GM23338 (cell line): ENCODE results near the gene ADGRG7. TPM values are rescaled to one million over a fixed set of nuclear protein-coding genes. Genes with fewer than 3 reads are reported as not detected.

Source experiments
- ATAC-seq: fragments of 200-7000 bp; cut with Tn5 transposase; 3 replicates; pipeline ENCODE4 v1.9.1; 2020
- DNase-seq: peaks from one replicate; pipeline ENCODE4 v3.0.0-alpha.2; 2015; ENCODE audit warnings: low spot score
- H2AFZ ChIP-seq: fragments of 200-600 bp; sonication (generic); 2 replicates; pipeline ENCODE4 v1.8.0; 2016; ENCODE audit warnings: antibody characterized with exemption, mild to moderate bottlenecking, moderate library complexity
- H3F3A ChIP-seq: fragments of 200-600 bp; sonication (generic); replicated peaks from 2 replicates; pipeline ENCODE4 v1.8.0; 2017; ENCODE audit warnings: antibody characterized with exemption, mixed run types, low read depth
- H3K27ac ChIP-seq: fragments of 200-600 bp; sonication (generic); 2 replicates; pipeline ENCODE4 v1.6.1; 2016; ENCODE audit warnings: low read depth
- H3K27me3 ChIP-seq: fragments of 200-600 bp; sonication (generic); 2 replicates; pipeline ENCODE4 v1.8.0; 2016; ENCODE audit warnings: mild to moderate bottlenecking, mixed run types, moderate library complexity; ENCODE audit not compliant: insufficient read depth
- H3K36me3 ChIP-seq: fragments of 200-600 bp; sonication (generic); 2 replicates; pipeline ENCODE4 v1.8.0; 2016; ENCODE audit warnings: mild to moderate bottlenecking; ENCODE audit not compliant: insufficient read depth
- H3K4me1 ChIP-seq: fragments of 200-600 bp; sonication (generic); 2 replicates; pipeline ENCODE4 v1.8.0; 2016; ENCODE audit warnings: mild to moderate bottlenecking, moderate library complexity; ENCODE audit not compliant: insufficient read depth
- H3K4me2 ChIP-seq: fragments of 200-600 bp; sonication (generic); 2 replicates; pipeline ENCODE4 v1.7.1; 2017; ENCODE audit warnings: mixed run types
- H3K4me3 ChIP-seq: fragments of 200-600 bp; sonication (generic); 2 replicates; pipeline ENCODE4 v1.6.1; 2016; ENCODE audit warnings: mixed run types
- H3K79me2 ChIP-seq: fragments of 200-600 bp; sonication (generic); replicated peaks from 2 replicates; pipeline ENCODE4 v1.8.0; 2017; ENCODE audit warnings: mild to moderate bottlenecking; ENCODE audit not compliant: insufficient read depth
- H3K9me2 ChIP-seq: fragments of 200-600 bp; sonication (generic); 2 replicates; pipeline ENCODE4 v1.8.0; 2017; ENCODE audit not compliant: insufficient read depth
- H4K20me1 ChIP-seq: fragments of 200-600 bp; sonication (generic); replicated peaks from 2 replicates; pipeline ENCODE4 v1.8.0; 2017; ENCODE audit warnings: mild to moderate bottlenecking; ENCODE audit not compliant: insufficient read depth
- H3K27ac Mint-ChIP-seq: 2 replicates; pipeline ENCODE4 v1.8.0; 2020; ENCODE audit warnings: inconsistent platforms, mild to moderate bottlenecking, moderate library complexity, mixed read lengths
- H3K27me3 Mint-ChIP-seq: 3 replicates; pipeline ENCODE4 v1.8.0; 2022; ENCODE audit warnings: low read depth, mild to moderate bottlenecking, moderate library complexity, mixed read lengths, inconsistent platforms; ENCODE audit not compliant: insufficient read depth, poor library complexity
- H3K36me3 Mint-ChIP-seq: 3 replicates; pipeline ENCODE4 v1.8.0; 2021; ENCODE audit warnings: low read depth, mild to moderate bottlenecking, inconsistent platforms, moderate library complexity, mixed read lengths
- H3K4me1 Mint-ChIP-seq: 3 replicates; pipeline ENCODE4 v1.8.0; 2020; ENCODE audit warnings: mild to moderate bottlenecking, inconsistent platforms, mixed read lengths
- H3K4me3 Mint-ChIP-seq: 3 replicates; pipeline ENCODE4 v1.8.0; 2021; ENCODE audit warnings: moderate library complexity, mild to moderate bottlenecking, inconsistent platforms, mixed read lengths
- H3K9me3 Mint-ChIP-seq: 3 replicates; pipeline ENCODE4 v1.8.0; 2020; ENCODE audit warnings: moderate library complexity, mild to moderate bottlenecking, inconsistent platforms, mixed read lengths
- CTCF ChIP-seq, 2 experiments: fragments of 200-600 bp in 1 of 2; sonication (generic) in 1 of 2; conservative IDR thresholded peaks; 2 replicates each; pipeline versions ENCODE4 v1.5.1 to v1.6.1; 2016 to 2017; ENCODE audit warnings: antibody characterized with exemption in 2 of 2, low read depth in 2 of 2, mild to moderate bottlenecking in 2 of 2, moderate library complexity in 1 of 2
- ETS1 ChIP-seq: IDR thresholded peaks from 2 replicates; pipeline ENCODE4 v1.6.1; 2016; ENCODE audit warnings: antibody characterized with exemption
- EZH2phosphoT487 ChIP-seq: fragments of 200-600 bp; sonication (generic); IDR thresholded peaks from one replicate; pipeline ENCODE4 v1.8.1; 2018; ENCODE audit warnings: antibody characterized with exemption; ENCODE audit not compliant: unreplicated experiment
- JUNB ChIP-seq: IDR thresholded peaks from one replicate; pipeline ENCODE4 v1.6.1; 2016; ENCODE audit warnings: antibody characterized with exemption; ENCODE audit not compliant: unreplicated experiment
- NANOG ChIP-seq: IDR thresholded peaks from 2 replicates; pipeline ENCODE4 v1.6.1; 2016; ENCODE audit warnings: antibody characterized with exemption, borderline replicate concordance
- POLR2AphosphoS5 ChIP-seq: IDR thresholded peaks from 2 replicates; pipeline ENCODE4 v1.6.1; 2016; ENCODE audit warnings: antibody characterized with exemption, low read depth
- REST ChIP-seq: IDR thresholded peaks from one replicate; pipeline ENCODE4 v1.6.1; 2018; ENCODE audit warnings: antibody characterized with exemption; ENCODE audit not compliant: unreplicated experiment
- STAT1 ChIP-seq: IDR thresholded peaks from one replicate; pipeline ENCODE4 v1.6.1; 2016; ENCODE audit warnings: antibody characterized with exemption; ENCODE audit not compliant: unreplicated experiment
- ZNF114 ChIP-seq: fragments of 250-450 bp; sonication (Bioruptor Pico); IDR thresholded peaks from 2 replicates; pipeline ENCODE4 v1.5.0; 2020; ENCODE audit warnings: mild to moderate bottlenecking, moderate library complexity
- polyA plus RNA-seq: library from polyadenylated mRNA; unstranded; fragments of >200 nt; fragmentation: Nextera tagmentation; extraction: Ambion mirVana; gene quantifications from 2 replicates; pipeline ENCODE4 v1.2.1, GENCODE V29; 2016
- total RNA-seq: library from RNA; depleted of rRNA; stranded (reverse); fragments of >200 nt; shearing (Covaris generic); gene quantifications from 2 replicates; pipeline ENCODE4 v1.2.3, GENCODE V29; 2014
- TF ChIP-seq, protein P1 (sequence below): fragments of 250-450 bp; sonication (Bioruptor Pico); IDR thresholded peaks from 2 replicates; pipeline ENCODE4 v1.5.0; 2020; ENCODE audit warnings: mild to moderate bottlenecking, moderate library complexity

ADGRG7 gene
- total and polyA plus RNA-seq, 2 experiments from 2014 or later, result not detected

GRCh38 chr3:100614941-100615340 is 5.5 kb downstream of the ADGRG7 start:
- Mint-ChIP-seq H3K4me1 (peaks cover 4% of the 10 kb centered on the region; the same call in 2 of the 3 replicates), H3K4me3 (no peak overlapping the region), H3K27ac (no peak overlapping the region), H3K27me3 (no peaks in the 10 kb centered on the region), H3K9me3 (no peaks in the 10 kb centered on the region), H3K36me3 (no peaks in the 10 kb centered on the region)
- DNase-seq (no peak), ATAC-seq (no peak)
- H3K27me3 ChIP-seq, result no peaks in the 10 kb centered on the region
- no peaks in the 10 kb centered on the region for H3K36me3 ChIP-seq
- H3K79me2 ChIP-seq, result no peaks in the 10 kb centered on the region
- H3K4me1 ChIP-seq, result no peaks in the 10 kb centered on the region; the same call in 1 of the 2 replicates
- no peak overlapping the region for H2AFZ ChIP-seq
- H3K9me2 ChIP-seq, result no peaks in the 10 kb centered on the region
- no peaks in the 10 kb centered on the region for H3F3A ChIP-seq
- no peak overlapping the region for H3K27ac ChIP-seq
- no peak overlapping the region for H3K4me3 ChIP-seq
- no peaks in the 10 kb centered on the region for H4K20me1 ChIP-seq
- H3K4me2 ChIP-seq, result no peak overlapping the region
- TF ChIP-seq STAT1 (no peak), JUNB (no peak), EZH2phosphoT487 (no peak), POLR2AphosphoS5 (no peak)

DNA sequence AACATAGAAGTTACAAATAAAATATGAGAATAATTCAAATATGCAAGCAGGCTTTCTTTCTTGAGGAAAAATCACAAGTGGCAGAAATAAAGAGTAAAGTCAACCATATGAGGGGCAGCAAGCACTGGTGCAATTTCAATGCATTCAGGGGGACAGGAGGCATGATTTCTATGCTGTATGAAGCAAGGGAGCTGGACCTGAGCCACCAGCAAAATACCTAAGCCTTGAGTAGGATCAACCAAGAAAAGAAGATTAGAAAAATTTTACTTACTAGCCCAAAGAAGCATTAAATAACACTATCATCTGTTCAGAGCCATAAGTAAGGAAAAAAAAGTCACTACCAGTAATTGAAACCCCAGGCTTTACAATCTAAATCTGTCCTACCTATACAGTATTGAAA is 6.3 kb downstream of the ADGRG7 start:
- H3K27me3 ChIP-seq, result no peaks in the 10 kb centered on the region
- Mint-ChIP-seq H3K27ac (no peak overlapping the region), H3K27me3 (no peaks in the 10 kb centered on the region), H3K4me3 (no peak overlapping the region), H3K4me1 (no peaks in the 10 kb centered on the region; the same call in 2 of the 3 replicates), H3K36me3 (no peaks in the 10 kb centered on the region), H3K9me3 (no peaks in the 10 kb centered on the region)
- no peak overlapping the region for H3K27ac ChIP-seq
- H2AFZ ChIP-seq, result no peak overlapping the region
- H3K4me3 ChIP-seq, result no peak overlapping the region
- no peaks in the 10 kb centered on the region for H3F3A ChIP-seq
- no peaks in the 10 kb centered on the region for H3K9me2 ChIP-seq
- ATAC-seq (no peak), DNase-seq (no peak)
- no peaks in the 10 kb centered on the region for H3K79me2 ChIP-seq
- H3K4me2 ChIP-seq, result no peak overlapping the region
- H3K36me3 ChIP-seq, result no peaks in the 10 kb centered on the region
- H3K4me1 ChIP-seq, result no peaks in the 10 kb centered on the region; the same call in 1 of the 2 replicates
- H4K20me1 ChIP-seq, result no peaks in the 10 kb centered on the region
- TF ChIP-seq NANOG (no peak), POLR2AphosphoS5 (no peak), ETS1 (no peak), STAT1 (no peak), REST (no peak), CTCF (conservative IDR thresholded peaks at IDR 0.05; ENCODE audit: low read depth in 2 of 2) (no peak), ZNF114 (CRISPR knock-in tag) (no peak), EZH2phosphoT487 (no peak)
- TF ChIP-seq, protein P1, sequence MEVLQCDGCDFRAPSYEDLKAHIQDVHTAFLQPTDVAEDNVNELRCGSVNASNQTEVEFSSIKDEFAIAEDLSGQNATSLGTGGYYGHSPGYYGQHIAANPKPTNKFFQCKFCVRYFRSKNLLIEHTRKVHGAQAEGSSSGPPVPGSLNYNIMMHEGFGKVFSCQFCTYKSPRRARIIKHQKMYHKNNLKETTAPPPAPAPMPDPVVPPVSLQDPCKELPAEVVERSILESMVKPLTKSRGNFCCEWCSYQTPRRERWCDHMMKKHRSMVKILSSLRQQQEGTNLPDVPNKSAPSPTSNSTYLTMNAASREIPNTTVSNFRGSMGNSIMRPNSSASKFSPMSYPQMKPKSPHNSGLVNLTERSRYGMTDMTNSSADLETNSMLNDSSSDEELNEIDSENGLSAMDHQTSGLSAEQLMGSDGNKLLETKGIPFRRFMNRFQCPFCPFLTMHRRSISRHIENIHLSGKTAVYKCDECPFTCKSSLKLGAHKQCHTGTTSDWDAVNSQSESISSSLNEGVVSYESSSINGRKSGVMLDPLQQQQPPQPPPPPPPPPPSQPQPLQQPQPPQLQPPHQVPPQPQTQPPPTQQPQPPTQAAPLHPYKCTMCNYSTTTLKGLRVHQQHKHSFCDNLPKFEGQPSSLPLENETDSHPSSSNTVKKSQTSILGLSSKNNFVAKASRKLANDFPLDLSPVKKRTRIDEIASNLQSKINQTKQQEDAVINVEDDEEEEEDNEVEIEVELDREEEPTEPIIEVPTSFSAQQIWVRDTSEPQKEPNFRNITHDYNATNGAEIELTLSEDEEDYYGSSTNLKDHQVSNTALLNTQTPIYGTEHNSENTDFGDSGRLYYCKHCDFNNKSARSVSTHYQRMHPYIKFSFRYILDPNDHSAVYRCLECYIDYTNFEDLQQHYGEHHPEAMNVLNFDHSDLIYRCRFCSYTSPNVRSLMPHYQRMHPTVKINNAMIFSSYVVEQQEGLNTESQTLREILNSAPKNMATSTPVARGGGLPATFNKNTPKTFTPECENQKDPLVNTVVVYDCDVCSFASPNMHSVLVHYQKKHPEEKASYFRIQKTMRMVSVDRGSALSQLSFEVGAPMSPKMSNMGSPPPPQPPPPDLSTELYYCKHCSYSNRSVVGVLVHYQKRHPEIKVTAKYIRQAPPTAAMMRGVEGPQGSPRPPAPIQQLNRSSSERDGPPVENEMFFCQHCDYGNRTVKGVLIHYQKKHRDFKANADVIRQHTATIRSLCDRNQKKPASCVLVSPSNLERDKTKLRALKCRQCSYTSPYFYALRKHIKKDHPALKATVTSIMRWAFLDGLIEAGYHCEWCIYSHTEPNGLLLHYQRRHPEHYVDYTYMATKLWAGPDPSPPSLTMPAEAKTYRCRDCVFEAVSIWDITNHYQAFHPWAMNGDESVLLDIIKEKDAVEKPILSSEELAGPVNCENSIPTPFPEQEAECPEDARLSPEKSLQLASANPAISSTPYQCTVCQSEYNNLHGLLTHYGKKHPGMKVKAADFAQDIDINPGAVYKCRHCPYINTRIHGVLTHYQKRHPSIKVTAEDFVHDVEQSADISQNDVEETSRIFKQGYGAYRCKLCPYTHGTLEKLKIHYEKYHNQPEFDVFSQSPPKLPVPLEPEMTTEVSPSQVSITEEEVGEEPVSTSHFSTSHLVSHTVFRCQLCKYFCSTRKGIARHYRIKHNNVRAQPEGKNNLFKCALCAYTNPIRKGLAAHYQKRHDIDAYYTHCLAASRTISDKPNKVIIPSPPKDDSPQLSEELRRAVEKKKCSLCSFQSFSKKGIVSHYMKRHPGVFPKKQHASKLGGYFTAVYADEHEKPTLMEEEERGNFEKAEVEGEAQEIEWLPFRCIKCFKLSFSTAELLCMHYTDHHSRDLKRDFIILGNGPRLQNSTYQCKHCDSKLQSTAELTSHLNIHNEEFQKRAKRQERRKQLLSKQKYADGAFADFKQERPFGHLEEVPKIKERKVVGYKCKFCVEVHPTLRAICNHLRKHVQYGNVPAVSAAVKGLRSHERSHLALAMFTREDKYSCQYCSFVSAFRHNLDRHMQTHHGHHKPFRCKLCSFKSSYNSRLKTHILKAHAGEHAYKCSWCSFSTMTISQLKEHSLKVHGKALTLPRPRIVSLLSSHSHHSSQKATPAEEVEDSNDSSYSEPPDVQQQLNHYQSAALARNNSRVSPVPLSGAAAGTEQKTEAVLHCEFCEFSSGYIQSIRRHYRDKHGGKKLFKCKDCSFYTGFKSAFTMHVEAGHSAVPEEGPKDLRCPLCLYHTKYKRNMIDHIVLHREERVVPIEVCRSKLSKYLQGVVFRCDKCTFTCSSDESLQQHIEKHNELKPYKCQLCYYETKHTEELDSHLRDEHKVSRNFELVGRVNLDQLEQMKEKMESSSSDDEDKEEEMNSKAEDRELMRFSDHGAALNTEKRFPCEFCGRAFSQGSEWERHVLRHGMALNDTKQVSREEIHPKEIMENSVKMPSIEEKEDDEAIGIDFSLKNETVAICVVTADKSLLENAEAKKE, result no peak
